OCI-LY7 (cell line): ENCODE results near the gene PARVG. TPM values are rescaled to one million over a fixed set of nuclear protein-coding genes. Genes with fewer than 3 reads are reported as not detected.

Source experiments
- BruUV-seq: library from RNA; stranded (reverse); fragments of 400-500 nt; replicated peaks from 2 replicates; lab custom pipeline; 2021; lab: Mats Ljungman, UMichigan
- CTCF ChIA-PET: fragments of 300-600 bp; sonication (Branson Sonifier 250); formaldehyde crosslinking; loops from one replicate; lab custom pipeline; 2022; ENCODE audit warnings: antibody characterized with exemption; ENCODE audit not compliant: unreplicated experiment; lab: Charles Lee
- POLR2A ChIA-PET: fragments of 300-600 bp; sonication (Branson Sonifier 250); formaldehyde crosslinking; loops from one replicate; lab custom pipeline; 2022; ENCODE audit warnings: antibody characterized with exemption; lab: Charles Lee
- DNase-seq: peaks from one replicate; pipeline ENCODE4 v3.0.0-alpha.2; 2015; ENCODE audit warnings: low spot score
- H2AFZ ChIP-seq: fragments of 200-600 bp; sonication (generic), shearing (Covaris generic); 2 replicates; pipeline ENCODE4 v1.6.1; 2014; ENCODE audit warnings: mild to moderate bottlenecking, antibody characterized with exemption, low read length, moderate library complexity
- H3K27ac ChIP-seq: fragments of 200-600 bp; sonication (generic); 2 replicates; pipeline ENCODE4 v1.5.1; 2014; ENCODE audit warnings: mixed run types, low read depth, mild to moderate bottlenecking, moderate library complexity, low read length, inconsistent platforms; ENCODE audit not compliant: poor library complexity, severe bottlenecking
- H3K36me3 ChIP-seq: fragments of 200-600 bp; sonication (generic); 2 replicates; pipeline ENCODE4 v1.6.1; 2014; ENCODE audit warnings: mild to moderate bottlenecking, antibody characterized with exemption, low read length, moderate library complexity, mixed read lengths; ENCODE audit not compliant: insufficient read depth
- H3K4me1 ChIP-seq: fragments of 200-600 bp; sonication (generic); 2 replicates; pipeline ENCODE4 v1.5.1; 2014; ENCODE audit warnings: mild to moderate bottlenecking, low read length; ENCODE audit not compliant: insufficient read depth, poor library complexity, severe bottlenecking
- H3K4me2 ChIP-seq: fragments of 200-600 bp; sonication (generic); 2 replicates; pipeline ENCODE4 v1.6.1; 2014; ENCODE audit warnings: mild to moderate bottlenecking, low read length
- H3K4me3 ChIP-seq: fragments of 200-600 bp; sonication (generic); 2 replicates; pipeline ENCODE4 v1.5.1; 2014; ENCODE audit warnings: mild to moderate bottlenecking, low read depth, low read length; ENCODE audit not compliant: poor library complexity, severe bottlenecking
- H3K79me2 ChIP-seq: fragments of 200-600 bp; sonication (generic); 2 replicates; pipeline ENCODE4 v1.6.1; 2016; ENCODE audit warnings: low read depth, mild to moderate bottlenecking, low read length, moderate library complexity, mixed read lengths; ENCODE audit not compliant: insufficient read depth
- H3K9me2 ChIP-seq: fragments of 200-600 bp; sonication (generic); 2 replicates; pipeline ENCODE4 v1.6.1; 2016; ENCODE audit warnings: mild to moderate bottlenecking, low read length, mixed read lengths; ENCODE audit not compliant: insufficient read depth
- H3K9me3 ChIP-seq: fragments of 200-600 bp; sonication (generic); 2 replicates; pipeline ENCODE4 v1.6.1; 2014; ENCODE audit warnings: mild to moderate bottlenecking, mixed run types, low read length, mixed read lengths
- H4K20me1 ChIP-seq: fragments of 200-600 bp; sonication (generic); 2 replicates; pipeline ENCODE4 v1.6.1; 2014; ENCODE audit warnings: mild to moderate bottlenecking, antibody characterized with exemption, low read length, moderate library complexity, mixed read lengths; ENCODE audit not compliant: insufficient read depth
- CTCF ChIP-seq: fragments of 200-600 bp; sonication (generic); conservative IDR thresholded peaks from 2 replicates; pipeline ENCODE4 v1.5.1; 2014; ENCODE audit warnings: mild to moderate bottlenecking, antibody characterized with exemption, low read length, moderate library complexity, mixed read lengths
- EZH2phosphoT487 ChIP-seq: fragments of 200-600 bp; sonication (generic); IDR thresholded peaks from 2 replicates; pipeline ENCODE4 v1.6.1; 2018; ENCODE audit warnings: low read depth, borderline replicate concordance, mild to moderate bottlenecking, mixed run types, antibody characterized with exemption, low read length, moderate library complexity, mixed read lengths
- intact Hi-C: fragments of 100-400 bp; cut with micrococcal nuclease; formaldehyde crosslinking; loops from one replicate; pipeline ENCODE4 v1.10.0; 2022; ENCODE audit not compliant: unreplicated experiment
- total RNA-seq, 2 experiments: library from RNA; depleted of rRNA in 1 of 2; stranded (reverse); fragments of >200 nt in 1 of 2; shearing (Covaris generic) in 1 of 2; gene quantifications; 2 replicates each; pipeline ENCODE4 v1.2.3, GENCODE V29; 2014 to 2022

Gene PARVG
- total RNA-seq, 2 experiments from 2014 or later: 0.85 to 7.7 TPM

GRCh38 chr22:44179989-44180705, 578 bp upstream of the PARVG start:
- Histone ChIP-seq H2AFZ (no peak overlapping the region), H3K9me2 (no peaks in the 10 kb centered on the region), H3K9me3 (no peaks in the 10 kb centered on the region), H3K27ac (no peak overlapping the region), H3K4me3 (no peak overlapping the region), H3K79me2 (no peaks in the 10 kb centered on the region), H4K20me1 (no peaks in the 10 kb centered on the region), H3K4me1 (peaks cover 25% of the 10 kb centered on the region), H3K36me3 (no peaks in the 10 kb centered on the region), H3K4me2 (no peak overlapping the region)
- BruUV-seq: no TSS peak
- intact Hi-C loops: no loop called here
- POLR2A ChIA-PET: no interaction called here
- TF ChIP-seq EZH2phosphoT487: no peak
- CTCF ChIA-PET: no interaction called here
- no peak for DNase-seq

- CTCF ChIA-PET: no interaction called here
- H3K79me2 ChIP-seq: no peaks in the 10 kb centered on the region
- H2AFZ ChIP-seq: peak overlapping the region; percentile 63; the same call in 1 of the 2 replicates
- intact Hi-C loops: no loop called here
- POLR2A ChIA-PET: no interaction called here
- H3K4me1 ChIP-seq: peaks cover 25% of the 10 kb centered on the region
- H3K4me2 ChIP-seq: peak overlapping the region; percentile 26; the same call in 1 of the 2 replicates
- H4K20me1 ChIP-seq: no peaks in the 10 kb centered on the region
- no peaks in the 10 kb centered on the region for H3K9me2 ChIP-seq
- TF ChIP-seq CTCF: no peak
- TF ChIP-seq EZH2phosphoT487: no peak
- no TSS peak for BruUV-seq
- H3K36me3 ChIP-seq: no peaks in the 10 kb centered on the region
- H3K27ac ChIP-seq: no peak overlapping the region
- no peak overlapping the region for H3K4me3 ChIP-seq
- H3K9me3 ChIP-seq: no peaks in the 10 kb centered on the region
- DNase-seq: no peak
These were observed 547 bp downstream of the PARVG start for GRCh38 chr22:44181033-44181911.

- ChIA-PET CTCF (no interaction called here), POLR2A (interaction anchor here (0.6 kb wide), 1 partner anchor 80 kb away, joined by 3 read pairs; no protein-coding TSS in a partner anchor)
- H3K27ac ChIP-seq: no peak overlapping the region
- peaks cover 25% of the 10 kb centered on the region for H3K4me1 ChIP-seq
- DNase-seq: no peak
- H2AFZ ChIP-seq: peak overlapping the region; percentile 63; the same call in 1 of the 2 replicates
- no peak overlapping the region for H3K4me3 ChIP-seq
- H3K79me2 ChIP-seq: no peaks in the 10 kb centered on the region
- intact Hi-C loops: no loop called here
- BruUV-seq: no TSS peak
- no peaks in the 10 kb centered on the region for H4K20me1 ChIP-seq
- H3K4me2 ChIP-seq: peak overlapping the region; percentile 26; the same call in 1 of the 2 replicates
- no peaks in the 10 kb centered on the region for H3K36me3 ChIP-seq
- no peak for TF ChIP-seq EZH2phosphoT487
- TF ChIP-seq CTCF: no peak
- no peaks in the 10 kb centered on the region for H3K9me3 ChIP-seq
- no peaks in the 10 kb centered on the region for H3K9me2 ChIP-seq
These were observed 1.3 kb downstream of the PARVG start for GRCh38 chr22:44181912-44182587.
